ENCODE measurements around the gene WDR33. TPM values are rescaled to one million over a fixed set of nuclear protein-coding genes. Genes with fewer than 3 reads are reported as not detected.
"Not testable (repeated sequence)": the region's sequence is repeated elsewhere in the genome, so short reads cannot be mapped to it uniquely, and the experiment has no call there.

Gene WDR33
- total RNA-seq, 5 donors from 2014 or later (not counting 1 experiment from before 2014, with no cell fraction given): 54.5 to 79.8 (median 76.2) TPM

- H3K36me3 ChIP-seq (ENCODE audit: control insufficient read depth in 2 of 2, extremely low read depth in 1 of 2, insufficient read depth in 1 of 2, low read length in 1 of 2): no peaks in the 10 kb centered on the region
- peak overlapping the region; percentile 80 for H3K27ac ChIP-seq (ENCODE audit: low read length)
- Mint-ChIP-seq H3K4me1 (peaks cover 24 to 33% (median 26%) of the 10 kb centered on the region in 3 donors), H3K27ac (peak overlapping the region; percentile 81 to 90), H3K36me3 (peaks cover 2% of the 10 kb centered on the region), H3K4me3 (peak overlapping the region in 2 of 3 donors; percentile 50 to 58), H3K27me3 (no peaks in the 10 kb centered on the region), H3K9me3 (peaks cover 0 to 12% (median 7%) of the 10 kb centered on the region in 3 donors)
- WGBS (ENCODE audit: insufficient coverage): no CpG with 5 or more reads among the region's 5 CpGs
- ATAC-seq (replicated peaks in 1 of 4) (peak; percentile 92 to 100 (median 96)), DNase-seq (peak; percentile 1 to 85 (median 66))
- CTCF ChIA-PET: interaction anchor here in 1 of 2 donors (0.8 to 1.3 kb wide), 2 partner anchors 19 to 28 kb away, joined by 4 to 9 read pairs; partner anchors contain the start of genes POLR2D and WDR33
- H3K27me3 ChIP-seq (replicated peaks in 1 of 2; ENCODE audit: control insufficient read depth in 2 of 2, extremely low read depth in 1 of 2, insufficient read depth in 2 of 2, low read length in 1 of 2): peaks cover 0 to 7% of the 10 kb centered on the region in 2 experiments
- POLR2A ChIA-PET: interaction anchor here (0.6 to 1.0 kb wide), 6 partner anchors 21 to 419 kb away, joined by 3 to 11 read pairs (median 4); partner anchors contain the start of gene POLR2D (in 1 of the 2)
- peaks cover 8 to 24% of the 10 kb centered on the region in 2 experiments for H3K4me1 ChIP-seq (ENCODE audit: control insufficient read depth in 1 of 2, extremely low read depth in 1 of 2, insufficient read depth in 2 of 2, low read length in 2 of 2)
- H3K4me3 ChIP-seq (ENCODE audit: control insufficient read depth in 1 of 2, extremely low read depth in 1 of 2, low read length in 1 of 2): no peak overlapping the region
- H3K9me3 ChIP-seq: no peaks in the 10 kb centered on the region
Measured at GRCh38 chr2:127829845-127830246, 18.9 kb upstream of the WDR33 start.

GRCh38 chr2:127826708-127827107 is 15.7 kb upstream of the WDR33 start:
- not testable (repeated sequence) for H3K4me3 Mint-ChIP-seq; H3K27ac ChIP-seq (ENCODE audit: low read length); H3K27ac Mint-ChIP-seq; H3K4me3 ChIP-seq (ENCODE audit: control insufficient read depth in 1 of 2, extremely low read depth in 1 of 2, low read length in 1 of 2); DNase-seq; H3K27me3 ChIP-seq (replicated peaks in 1 of 2; ENCODE audit: control insufficient read depth in 2 of 2, extremely low read depth in 1 of 2, insufficient read depth in 2 of 2, low read length in 1 of 2); H3K36me3 Mint-ChIP-seq; H3K27me3 Mint-ChIP-seq; ATAC-seq (replicated peaks in 1 of 4); H3K36me3 ChIP-seq (ENCODE audit: control insufficient read depth in 2 of 2, extremely low read depth in 1 of 2, insufficient read depth in 1 of 2, low read length in 1 of 2); H3K9me3 ChIP-seq
- Mint-ChIP-seq H3K4me1 (peaks cover 24 to 33% (median 26%) of the 10 kb centered on the region in 3 donors), H3K9me3 (peaks cover 0 to 12% (median 7%) of the 10 kb centered on the region in 3 donors)
- WGBS (ENCODE audit: insufficient coverage): 100% methylated on average over 2 of the region's 2 CpGs
- H3K4me1 ChIP-seq (ENCODE audit: control insufficient read depth in 1 of 2, extremely low read depth in 1 of 2, insufficient read depth in 2 of 2, low read length in 2 of 2): peaks cover 8 to 24% of the 10 kb centered on the region in 2 experiments
- CTCF ChIA-PET: interaction anchor here in 1 of 2 donors (0.8 to 1.0 kb wide), 2 partner anchors 26 to 264 kb away, joined by 3 to 4 read pairs; partner anchors contain the start of gene UGGT1
- POLR2A ChIA-PET: interaction anchor here in 1 of 2 donors (0.5 kb wide), 1 partner anchor 18 kb away, joined by 3 read pairs; no protein-coding TSS in a partner anchor

DNA sequence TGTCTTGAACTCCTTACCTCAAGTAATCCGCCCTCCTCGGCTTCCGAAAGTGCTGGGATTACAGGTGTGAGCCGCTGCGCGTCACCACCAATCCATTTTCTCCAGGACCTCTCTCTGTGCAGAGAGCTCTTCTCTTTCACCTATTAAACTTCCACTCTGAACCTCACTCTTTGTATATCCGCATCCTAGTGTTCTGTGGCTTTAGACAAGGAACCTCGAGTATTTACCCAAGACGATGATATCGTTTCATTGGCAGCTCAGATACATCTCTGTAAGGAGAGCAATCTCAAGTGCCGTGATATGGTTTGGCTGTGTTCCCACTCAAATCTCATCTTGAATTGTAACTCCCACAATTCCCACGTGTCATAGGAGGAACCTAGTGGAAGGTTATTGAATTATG is 15.1 kb upstream of the WDR33 start:
- no peak overlapping the region for H3K4me3 Mint-ChIP-seq
- peaks cover 2 to 13% (median 7%) of the 10 kb centered on the region in 3 donors for H3K9me3 Mint-ChIP-seq
- no peak overlapping the region for H3K4me3 ChIP-seq (ENCODE audit: control insufficient read depth in 1 of 2, extremely low read depth in 1 of 2, low read length in 1 of 2)
- H3K36me3 ChIP-seq (ENCODE audit: control insufficient read depth in 2 of 2, extremely low read depth in 1 of 2, insufficient read depth in 1 of 2, low read length in 1 of 2): no peaks in the 10 kb centered on the region
- ATAC-seq (replicated peaks in 1 of 4): no peak
- H3K36me3 Mint-ChIP-seq: peaks cover 3% of the 10 kb centered on the region
- H3K27me3 Mint-ChIP-seq: no peaks in the 10 kb centered on the region
- peaks cover 8 to 21% of the 10 kb centered on the region in 2 experiments for H3K4me1 ChIP-seq (ENCODE audit: control insufficient read depth in 1 of 2, extremely low read depth in 1 of 2, insufficient read depth in 2 of 2, low read length in 2 of 2)
- POLR2A ChIA-PET: interaction anchor here in 1 of 2 donors (0.5 kb wide), 1 partner anchor 20 kb away, joined by 3 read pairs; no protein-coding TSS in a partner anchor
- H3K4me1 Mint-ChIP-seq: peaks cover 22 to 31% (median 24%) of the 10 kb centered on the region in 3 donors
- CTCF ChIA-PET: interaction anchor here in 1 of 2 donors (1.0 kb wide), 1 partner anchor 25 kb away, joined by 3 read pairs; no protein-coding TSS in a partner anchor
- DNase-seq: no peak
- H3K27ac ChIP-seq (ENCODE audit: low read length): no peak overlapping the region
- H3K27me3 ChIP-seq (replicated peaks in 1 of 2; ENCODE audit: control insufficient read depth in 2 of 2, extremely low read depth in 1 of 2, insufficient read depth in 2 of 2, low read length in 1 of 2): no peaks in the 10 kb centered on the region
- 97% methylated on average over 4 of the region's 12 CpGs for WGBS (ENCODE audit: insufficient coverage)
- H3K9me3 ChIP-seq: no peaks in the 10 kb centered on the region
- H3K27ac Mint-ChIP-seq: no peak overlapping the region

DNA sequence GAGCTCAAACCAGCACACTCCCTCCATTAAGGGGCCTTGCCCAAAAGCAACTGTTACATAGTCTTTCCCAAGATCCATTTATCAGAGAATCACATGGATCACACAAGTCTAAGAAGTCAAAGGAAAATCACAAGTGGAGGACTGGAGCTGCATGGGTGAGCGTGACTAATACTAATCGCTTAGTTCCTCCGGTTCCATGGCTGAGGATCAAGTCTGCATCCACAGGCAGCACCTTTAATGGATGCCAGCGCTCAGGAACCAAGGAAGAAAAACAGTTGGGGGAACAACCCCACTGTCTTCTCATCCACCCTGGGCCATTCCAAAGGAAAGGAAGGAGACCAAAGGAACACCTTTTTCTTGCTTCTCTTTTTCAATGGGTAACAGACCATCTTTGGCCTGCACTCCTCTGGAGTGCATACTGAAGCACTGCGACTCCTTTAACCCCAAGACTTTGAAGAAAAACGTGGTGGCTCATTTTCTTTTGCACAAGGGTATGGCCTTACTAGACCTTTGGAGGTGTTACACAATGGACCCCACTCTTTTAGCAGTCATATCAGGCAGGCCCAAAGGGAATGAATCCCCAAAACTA is 9.2 kb upstream of the WDR33 start:
- Histone ChIP-seq H3K4me3 (ENCODE audit: control insufficient read depth in 1 of 2, extremely low read depth in 1 of 2, low read length in 1 of 2) (no peak overlapping the region), H3K27me3 (replicated peaks in 1 of 2; ENCODE audit: control insufficient read depth in 2 of 2, extremely low read depth in 1 of 2, insufficient read depth in 2 of 2, low read length in 1 of 2) (no peaks in the 10 kb centered on the region), H3K27ac (ENCODE audit: low read length) (no peak overlapping the region), H3K36me3 (ENCODE audit: control insufficient read depth in 2 of 2, extremely low read depth in 1 of 2, insufficient read depth in 1 of 2, low read length in 1 of 2) (no peaks in the 10 kb centered on the region), H3K9me3 (no peaks in the 10 kb centered on the region), H3K4me1 (ENCODE audit: control insufficient read depth in 1 of 2, extremely low read depth in 1 of 2, insufficient read depth in 2 of 2, low read length in 2 of 2) (no peaks in the 10 kb centered on the region)
- H3K4me3 Mint-ChIP-seq: no peak overlapping the region
- ChIA-PET CTCF (interaction anchor here (0.5 kb wide), 2 partner anchors 48 to 263 kb away, joined by 3 to 5 read pairs; no protein-coding TSS in a partner anchor), POLR2A (interaction anchor here in 1 of 2 donors (0.6 kb wide), 1 partner anchor 302 kb away, joined by 5 read pairs; no protein-coding TSS in a partner anchor)
- H3K27me3 Mint-ChIP-seq: peaks cover 7% of the 10 kb centered on the region in 2 donors
- WGBS (ENCODE audit: insufficient coverage): 81% methylated on average over 5 of the region's 6 CpGs
- H3K36me3 Mint-ChIP-seq: peaks cover 5% of the 10 kb centered on the region
- H3K4me1 Mint-ChIP-seq: no peaks in the 10 kb centered on the region
- no peak overlapping the region for H3K27ac Mint-ChIP-seq
- DNase-seq (no peak), ATAC-seq (replicated peaks in 1 of 4) (no peak)
- peaks cover 0 to 15% (median 13%) of the 10 kb centered on the region in 3 donors for H3K9me3 Mint-ChIP-seq

DNA sequence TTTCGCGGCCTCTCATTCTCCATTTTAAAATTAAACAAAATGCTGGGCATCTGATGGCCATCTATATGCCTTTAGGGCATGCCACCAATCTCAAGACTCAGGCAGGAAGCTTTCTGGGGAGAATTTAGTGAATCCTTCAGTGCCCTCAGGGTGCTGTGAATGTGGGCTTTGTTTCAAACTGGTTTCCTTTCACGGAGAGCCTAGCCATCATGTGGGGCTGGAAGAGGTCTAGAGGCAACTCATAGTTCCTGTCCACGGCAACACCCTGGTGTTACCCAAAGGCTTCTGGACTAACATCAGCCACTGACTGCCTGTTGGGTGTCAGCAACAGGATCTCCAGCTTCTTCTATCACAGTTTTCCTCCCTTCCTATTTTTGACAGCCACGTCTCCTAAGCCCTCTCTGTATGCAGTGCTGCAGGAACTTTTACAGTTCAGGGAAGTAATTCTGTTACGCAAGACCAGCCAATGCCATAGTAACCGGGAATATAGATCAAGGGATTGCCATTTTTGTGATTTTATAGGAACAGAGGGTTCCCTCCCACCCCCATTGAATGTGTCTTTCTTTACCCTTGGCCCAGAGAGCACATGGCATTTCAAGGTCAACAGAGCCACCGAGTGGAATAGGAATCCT is 7.9 kb upstream of the WDR33 start:
- Mint-ChIP-seq H3K4me1 (no peaks in the 10 kb centered on the region), H3K36me3 (peaks cover 5% of the 10 kb centered on the region), H3K9me3 (peaks cover 0 to 15% (median 13%) of the 10 kb centered on the region in 3 donors), H3K4me3 (no peak overlapping the region), H3K27me3 (peaks cover 7% of the 10 kb centered on the region in 2 donors), H3K27ac (no peak overlapping the region)
- Histone ChIP-seq H3K4me1 (ENCODE audit: control insufficient read depth in 1 of 2, extremely low read depth in 1 of 2, insufficient read depth in 2 of 2, low read length in 2 of 2) (no peaks in the 10 kb centered on the region), H3K27me3 (replicated peaks in 1 of 2; ENCODE audit: control insufficient read depth in 2 of 2, extremely low read depth in 1 of 2, insufficient read depth in 2 of 2, low read length in 1 of 2) (no peaks in the 10 kb centered on the region), H3K27ac (ENCODE audit: low read length) (no peak overlapping the region), H3K4me3 (ENCODE audit: control insufficient read depth in 1 of 2, extremely low read depth in 1 of 2, low read length in 1 of 2) (no peak overlapping the region), H3K36me3 (ENCODE audit: control insufficient read depth in 2 of 2, extremely low read depth in 1 of 2, insufficient read depth in 1 of 2, low read length in 1 of 2) (no peaks in the 10 kb centered on the region), H3K9me3 (no peaks in the 10 kb centered on the region)
- ChIA-PET CTCF (interaction anchor here in 1 of 2 donors (0.6 kb wide), 1 partner anchor 200 kb away, joined by 4 read pairs; no protein-coding TSS in a partner anchor), POLR2A (no interaction called here)
- DNase-seq: no peak
- no peak for ATAC-seq (replicated peaks in 1 of 4)
- WGBS (ENCODE audit: insufficient coverage): 92% methylated on average over 2 of the region's 8 CpGs

- H3K9me3 ChIP-seq: no peaks in the 10 kb centered on the region
- Mint-ChIP-seq H3K9me3 (peaks cover 0 to 15% (median 13%) of the 10 kb centered on the region in 3 donors), H3K4me3 (no peak overlapping the region), H3K36me3 (peaks cover 5% of the 10 kb centered on the region), H3K27me3 (peaks cover 7 to 8% of the 10 kb centered on the region in 2 donors), H3K27ac (no peak overlapping the region), H3K4me1 (no peaks in the 10 kb centered on the region)
- 100% methylated on average over 2 of the region's 5 CpGs for WGBS (ENCODE audit: insufficient coverage)
- no peak overlapping the region for H3K27ac ChIP-seq (ENCODE audit: low read length)
- no peaks in the 10 kb centered on the region for H3K4me1 ChIP-seq (ENCODE audit: control insufficient read depth in 1 of 2, extremely low read depth in 1 of 2, insufficient read depth in 2 of 2, low read length in 2 of 2)
- no peak for ATAC-seq (replicated peaks in 1 of 4)
- no peaks in the 10 kb centered on the region for H3K36me3 ChIP-seq (ENCODE audit: control insufficient read depth in 2 of 2, extremely low read depth in 1 of 2, insufficient read depth in 1 of 2, low read length in 1 of 2)
- no peak for DNase-seq
- H3K27me3 ChIP-seq (replicated peaks in 1 of 2; ENCODE audit: control insufficient read depth in 2 of 2, extremely low read depth in 1 of 2, insufficient read depth in 2 of 2, low read length in 1 of 2): no peaks in the 10 kb centered on the region
- CTCF ChIA-PET: interaction anchor here in 1 of 2 donors (0.6 to 0.7 kb wide), 2 partner anchors 112 to 201 kb away, joined by 3 to 4 read pairs; no protein-coding TSS in a partner anchor
- POLR2A ChIA-PET: no interaction called here
- no peak overlapping the region for H3K4me3 ChIP-seq (ENCODE audit: control insufficient read depth in 1 of 2, extremely low read depth in 1 of 2, low read length in 1 of 2)
Measured at GRCh38 chr2:127818241-127818640, 7.3 kb upstream of the WDR33 start.
